ENCODE results near the gene FOXN3.

Gene FOXN3

GRCh38 chr14:89384023-89384422, 33.0 kb downstream of the FOXN3 start:
- DNase-seq (ENCODE audit: low read depth in 2 of 2), result no peak

DNA sequence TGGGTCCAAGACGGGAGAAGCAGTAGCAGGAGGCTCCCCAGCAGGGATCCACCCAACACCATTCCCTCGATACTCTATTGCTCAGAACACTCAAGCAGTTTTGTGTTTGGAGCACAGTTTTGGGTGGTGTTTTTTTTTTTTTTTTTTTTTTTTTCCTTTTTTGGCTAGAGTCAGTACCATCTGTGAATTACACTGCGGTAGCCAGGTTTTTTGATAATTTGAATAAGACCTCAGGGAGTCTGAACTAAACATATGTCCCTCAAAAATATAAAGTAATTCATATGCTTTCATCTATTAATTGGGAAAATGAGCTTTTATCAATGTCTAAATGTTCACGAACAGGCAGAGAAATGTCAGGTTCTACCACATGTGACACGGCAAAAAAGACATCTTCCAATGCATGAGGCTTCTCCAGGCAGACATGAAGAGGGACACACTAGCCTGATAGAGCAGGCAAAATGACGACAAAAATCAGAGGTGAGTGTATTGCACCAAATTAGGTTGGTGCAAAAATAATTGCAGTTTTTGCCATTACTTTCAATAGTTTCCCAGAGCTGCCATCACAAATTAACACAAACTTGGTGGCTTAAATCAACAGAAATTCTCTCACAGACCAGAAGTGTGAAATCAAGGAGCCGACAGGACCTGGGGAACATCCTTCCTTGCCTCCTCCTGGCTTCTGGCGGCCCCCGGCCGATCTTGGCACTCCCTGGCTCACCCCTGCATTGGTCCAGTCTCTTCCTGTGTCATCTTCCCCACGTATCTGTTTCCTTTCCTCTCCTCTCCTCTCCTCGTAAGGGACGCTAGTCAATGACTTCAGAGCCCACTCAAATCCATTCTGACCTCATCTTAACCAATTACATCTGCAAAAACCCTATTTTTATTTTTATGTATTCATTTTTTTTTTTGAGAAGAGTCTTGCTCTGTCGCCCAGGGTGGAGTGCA, 33.9 kb downstream of the FOXN3 start:
- DNase-seq (ENCODE audit: low read depth in 2 of 2), result no peak

DNA sequence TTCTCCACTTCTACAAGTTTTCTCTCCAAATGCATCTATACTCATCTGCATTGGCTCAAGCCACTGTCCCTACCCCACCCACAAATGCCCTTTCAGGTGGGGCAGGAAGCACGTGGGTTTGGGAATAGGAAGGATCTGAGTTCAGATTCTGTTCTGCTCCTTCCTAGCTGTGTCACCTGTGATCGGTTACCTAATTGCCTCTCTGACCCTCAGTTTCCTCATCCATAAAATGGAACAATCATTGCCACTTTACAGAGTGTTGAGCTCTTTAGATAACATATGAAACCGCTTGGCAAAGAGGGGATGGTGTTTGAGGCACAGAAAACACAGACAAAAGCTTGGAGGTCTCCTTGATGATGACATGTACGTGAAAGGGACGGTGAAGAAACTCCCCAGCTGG, 34.5 kb downstream of the FOXN3 start:
- DNase-seq (ENCODE audit: low read depth in 2 of 2), result no peak

DNA sequence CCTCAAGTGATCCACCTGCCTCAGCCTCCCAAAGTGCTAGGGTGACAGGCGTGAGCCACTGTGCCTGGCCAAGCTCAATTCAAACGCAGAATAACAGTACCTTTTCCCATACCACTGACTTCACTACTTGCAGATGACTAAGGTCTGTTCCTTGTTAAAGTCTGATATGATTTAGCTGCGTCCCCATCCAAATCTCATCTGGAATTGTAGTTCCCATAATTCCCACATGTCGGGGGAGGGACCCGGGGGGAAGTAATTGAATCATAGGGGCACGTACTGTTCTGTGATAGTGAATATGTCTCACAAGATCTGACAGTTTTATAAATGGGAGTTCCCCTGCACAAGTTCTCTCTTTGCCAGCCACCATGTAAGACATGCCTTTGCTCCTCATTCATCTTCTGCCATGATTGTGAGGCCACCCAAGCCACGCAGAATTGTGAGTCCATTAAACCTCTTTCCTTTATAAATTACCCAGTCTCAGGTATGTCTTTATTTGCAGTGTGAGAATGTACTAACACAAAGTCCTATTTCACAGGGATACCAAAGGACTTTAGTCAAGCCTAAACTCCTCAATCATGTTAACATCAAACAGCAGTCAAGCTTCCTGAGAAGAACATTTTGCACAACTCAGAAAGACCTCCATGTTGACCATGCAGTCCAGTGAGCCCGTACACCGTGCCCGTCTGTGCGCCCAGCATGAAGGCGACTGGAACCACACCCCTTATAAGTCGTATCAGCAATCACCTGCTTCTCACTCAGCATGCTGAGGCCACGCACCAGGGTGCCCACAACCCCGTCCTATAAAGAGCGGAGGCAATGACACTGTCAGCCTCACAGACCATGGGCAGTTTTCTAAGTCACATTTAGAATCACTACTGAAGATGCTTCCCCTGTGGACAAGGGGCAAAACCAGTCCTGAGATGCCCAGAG, 36.9 kb downstream of the FOXN3 start:
- no peak for DNase-seq (ENCODE audit: low read depth in 2 of 2)

DNA sequence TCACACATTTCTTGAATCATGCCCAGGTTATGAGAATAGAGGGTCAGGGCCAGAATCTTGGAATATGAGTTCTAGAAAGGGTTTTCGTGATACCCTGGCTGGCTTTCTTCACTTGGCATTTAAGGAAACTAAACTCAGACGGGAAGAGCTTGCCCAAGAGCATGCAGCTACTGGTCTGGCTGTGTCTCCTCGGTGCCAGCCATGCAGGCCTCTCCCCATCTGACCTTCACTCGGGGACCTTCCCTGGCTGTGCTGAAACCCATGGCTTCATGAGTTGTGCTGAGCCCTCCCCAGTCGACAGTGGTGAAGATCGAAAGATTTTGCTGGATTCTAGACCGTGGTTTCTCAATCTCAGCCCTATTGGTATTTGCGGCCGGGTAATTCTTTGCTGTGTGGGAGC, 38.0 kb downstream of the FOXN3 start:
- no peak for DNase-seq (ENCODE audit: low read depth in 2 of 2)

DNA sequence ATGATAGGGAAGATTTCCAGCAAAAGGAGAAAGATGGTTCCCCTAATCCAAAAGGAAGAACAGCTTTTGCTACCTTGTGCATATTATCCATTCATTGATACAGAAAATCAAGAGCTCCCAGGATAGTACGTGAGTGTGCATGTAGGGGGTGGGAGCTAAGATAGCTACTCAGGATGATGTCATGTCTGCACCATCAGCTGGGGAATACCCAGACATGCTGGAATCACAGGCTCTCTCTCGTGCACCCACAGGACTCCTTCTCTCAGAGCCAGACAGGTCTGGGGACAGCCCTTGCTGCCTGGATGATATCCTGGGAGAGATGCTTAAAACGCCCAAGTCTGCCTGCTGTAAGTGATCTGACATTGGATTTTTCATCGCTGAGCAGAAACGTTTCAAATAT, 38.9 kb downstream of the FOXN3 start:
- DNase-seq (ENCODE audit: low read depth in 2 of 2), result peak in 1 of 2 donors; percentile 3

DNA sequence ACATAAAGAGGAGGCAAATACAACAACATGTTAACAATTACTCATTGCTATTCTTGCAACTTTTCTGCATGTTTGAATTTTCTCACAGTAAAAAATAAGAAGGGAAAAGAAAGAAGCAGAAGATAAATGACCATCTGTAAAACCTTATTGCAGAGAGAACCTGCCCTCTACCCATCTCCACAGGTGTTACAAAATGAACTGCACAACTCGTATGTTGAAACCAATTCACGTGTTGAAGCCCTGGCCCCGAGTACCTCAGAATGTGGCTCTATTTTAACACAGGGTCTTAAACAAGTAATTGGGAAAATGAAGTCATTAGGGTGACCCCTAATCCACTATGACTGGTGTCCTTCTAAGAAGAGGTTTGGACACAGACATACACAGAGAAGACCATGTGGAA, 39.5 kb downstream of the FOXN3 start:
- DNase-seq (ENCODE audit: low read depth in 2 of 2), result no peak

DNA sequence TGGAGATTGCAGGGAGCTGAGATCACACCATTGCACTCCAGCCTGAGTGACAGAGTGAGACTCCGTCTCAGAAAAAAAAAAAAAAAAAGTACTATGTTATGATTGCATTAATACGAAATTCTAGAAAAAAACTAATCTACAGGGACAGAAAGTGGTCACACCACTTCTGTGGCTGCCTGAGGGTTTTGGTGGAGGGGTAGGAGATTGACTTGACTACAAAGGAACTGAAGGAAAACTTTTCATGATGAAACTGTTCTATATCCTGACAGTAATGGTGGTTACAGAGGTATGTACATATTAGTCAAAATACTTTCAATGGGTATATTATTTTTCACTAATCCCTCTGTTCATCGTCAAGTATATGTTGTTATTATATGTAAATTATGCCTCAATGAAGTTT, 42.1 kb downstream of the FOXN3 start:
- no peak for DNase-seq (ENCODE audit: low read depth in 2 of 2)

DNA sequence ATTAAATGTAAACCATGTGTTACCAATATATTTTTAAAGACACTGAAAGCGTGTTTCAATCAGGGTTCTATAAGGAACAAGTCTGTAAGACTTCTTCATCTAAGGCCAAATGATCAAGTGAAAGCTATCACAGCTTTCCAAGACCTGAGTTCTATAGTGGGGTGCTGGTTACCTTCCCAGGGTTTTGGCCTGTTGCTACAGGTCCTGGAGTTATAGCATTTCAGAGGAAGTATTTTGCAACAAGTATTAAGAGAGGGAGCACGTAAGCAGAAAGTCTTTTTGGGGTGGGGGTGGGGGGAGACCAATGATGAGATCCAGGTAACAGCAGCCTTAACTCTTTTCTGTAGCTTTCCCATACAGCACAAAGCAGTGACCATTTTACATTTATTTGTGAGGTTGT, 43.8 kb downstream of the FOXN3 start:
- no peak for DNase-seq (ENCODE audit: low read depth in 2 of 2)

- no peak for DNase-seq (ENCODE audit: low read depth in 2 of 2)
Observed at GRCh38 chr14:89372512-89372883, 44.5 kb downstream of the FOXN3 start.

DNA sequence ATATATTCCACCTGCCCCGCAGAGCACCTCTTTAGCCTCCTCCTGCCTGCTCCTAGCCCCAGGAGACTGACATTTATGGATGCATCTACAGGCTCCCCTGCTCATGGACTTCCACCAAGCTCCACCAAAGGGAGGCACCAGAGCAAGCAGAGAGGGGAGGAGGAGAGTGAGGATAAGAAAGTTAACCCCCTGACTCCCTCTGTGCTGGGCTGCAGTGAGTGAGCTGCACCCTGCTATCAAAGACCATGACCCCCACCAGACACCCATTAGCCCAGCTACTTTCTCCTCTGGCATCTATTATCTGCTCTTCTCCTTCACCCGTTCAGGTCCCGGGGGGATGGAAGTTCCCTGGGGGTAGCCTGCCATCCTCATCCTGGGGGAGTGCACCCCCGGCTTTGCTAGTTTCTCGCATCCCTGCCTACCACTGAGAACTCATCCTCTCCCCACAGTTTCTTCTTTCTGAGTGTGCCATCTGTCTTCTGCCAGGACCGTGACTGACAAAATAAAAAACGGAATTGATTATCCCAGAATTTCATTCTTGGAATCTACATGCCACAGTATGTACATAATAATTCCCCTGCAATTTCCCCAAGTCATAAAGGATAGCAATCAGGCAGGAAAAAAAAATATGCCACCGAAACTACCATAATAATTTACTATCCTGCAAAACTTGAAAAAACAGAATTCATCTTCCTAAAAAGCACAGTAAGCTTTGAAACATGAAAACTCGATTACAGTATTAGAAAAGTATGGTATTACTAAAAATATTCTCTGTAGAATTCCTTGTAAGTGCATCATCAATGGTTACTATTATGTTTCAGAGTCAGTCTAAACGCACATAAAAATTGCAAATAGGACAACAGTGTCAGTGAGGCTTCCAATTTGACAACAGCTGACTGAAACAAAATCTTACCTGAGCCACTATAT, 45.2 kb downstream of the FOXN3 start:
- DNase-seq (ENCODE audit: low read depth in 2 of 2), result no peak

DNA sequence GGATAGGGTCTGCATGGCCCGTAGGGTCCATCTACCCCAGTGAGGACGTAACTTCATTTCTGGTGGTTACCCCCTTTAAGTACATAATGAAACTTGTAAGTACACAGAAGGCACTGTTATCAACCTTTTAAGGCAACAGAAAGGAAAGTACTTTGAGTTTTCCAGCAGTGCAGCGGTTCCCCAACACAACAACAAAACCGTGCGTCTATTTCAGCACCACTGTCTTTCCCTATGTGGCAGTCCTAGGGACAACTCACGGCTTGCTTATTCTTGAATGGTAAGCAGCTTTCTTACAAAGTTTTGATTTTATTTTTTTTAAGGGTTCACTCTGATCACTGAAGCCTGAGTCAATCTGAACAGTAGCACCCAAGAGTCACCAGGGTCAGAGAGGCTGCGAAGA, 46.3 kb downstream of the FOXN3 start:
- no peak for DNase-seq (ENCODE audit: low read depth in 2 of 2)

- DNase-seq (ENCODE audit: low read depth in 2 of 2), result no peak
Observed at GRCh38 chr14:89370381-89370780, 46.7 kb downstream of the FOXN3 start.

DNA sequence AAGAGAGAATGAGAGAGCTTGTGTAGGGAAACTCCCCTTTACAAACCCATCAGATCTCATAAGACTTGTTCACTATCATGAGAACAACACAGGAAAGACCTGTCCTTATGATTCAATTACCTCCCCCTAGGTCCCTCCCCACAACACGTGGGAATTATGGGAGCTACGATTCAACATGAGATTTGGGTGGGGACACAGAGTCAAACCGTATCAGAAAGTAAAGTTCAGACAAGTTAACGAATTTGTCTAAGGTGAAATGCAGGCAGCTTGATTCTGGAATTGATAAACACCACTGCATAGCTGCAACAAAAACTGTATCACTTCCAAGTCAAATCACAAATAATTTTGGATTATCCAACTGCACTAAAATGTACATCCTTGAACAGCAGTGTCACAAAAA, 47.4 kb downstream of the FOXN3 start:
- no peak for DNase-seq (ENCODE audit: low read depth in 2 of 2)

GRCh38 chr14:89368490-89369477, 48.2 kb downstream of the FOXN3 start:
- DNase-seq (ENCODE audit: low read depth in 2 of 2), result no peak

DNA sequence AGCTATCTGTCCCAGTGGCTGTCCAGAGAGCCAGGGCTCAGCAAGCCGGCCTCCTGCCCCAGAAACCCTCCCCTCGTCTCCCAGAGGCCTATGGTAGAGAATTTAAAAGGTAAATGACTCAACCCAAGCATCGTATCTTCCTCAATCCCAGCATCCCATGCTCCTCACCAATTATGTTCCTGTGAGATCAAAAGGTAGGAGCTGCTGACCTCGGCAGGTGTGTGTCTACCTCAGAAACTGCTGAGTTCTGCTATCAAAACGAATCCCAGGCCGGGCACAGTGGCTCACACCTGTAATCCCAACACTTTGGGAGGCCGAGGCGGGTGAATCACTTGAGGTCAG, 49.3 kb downstream of the FOXN3 start:
- no peak for DNase-seq (ENCODE audit: low read depth in 2 of 2)

DNA sequence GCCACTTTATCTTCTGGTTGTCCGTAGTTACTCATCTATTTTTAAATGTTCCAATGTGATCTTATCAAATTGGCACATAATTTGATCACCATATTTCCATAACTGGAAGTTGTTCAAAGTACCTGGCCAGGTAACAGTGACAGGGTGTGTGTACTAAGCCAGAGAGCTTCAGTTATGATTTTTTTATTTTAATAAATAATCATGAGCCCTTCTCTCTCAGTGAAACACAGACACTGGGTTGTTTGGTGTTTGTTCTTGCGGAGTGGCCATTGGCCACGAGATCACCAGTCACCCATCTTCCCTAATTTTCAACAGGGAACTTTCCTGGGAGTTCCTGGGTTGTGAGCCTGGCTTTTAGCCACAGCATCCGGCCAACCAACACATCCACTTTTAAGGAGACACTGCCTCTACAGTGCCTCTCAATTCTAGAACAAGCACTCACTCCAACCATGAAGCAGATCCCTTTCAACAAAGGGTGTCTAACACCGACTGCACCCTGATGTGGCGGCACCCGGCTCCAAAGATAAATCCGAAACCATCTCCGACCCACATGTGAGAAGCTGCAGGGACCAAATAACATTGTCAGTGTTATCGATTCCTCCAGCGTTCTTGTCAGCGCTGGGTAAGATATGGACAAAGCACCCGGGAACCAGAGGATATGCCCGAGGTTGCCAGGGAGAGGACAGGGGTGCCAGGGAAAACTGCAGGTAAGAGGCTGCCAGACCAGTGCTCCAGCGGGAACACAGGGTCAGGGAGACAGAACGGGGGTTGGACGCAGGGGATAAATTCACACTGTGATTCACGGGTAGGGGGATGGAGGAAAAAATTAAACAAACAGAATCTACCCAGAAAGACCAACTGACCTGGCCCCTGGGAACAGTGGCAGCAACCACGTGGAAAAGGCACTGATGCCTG, 49.9 kb downstream of the FOXN3 start:
- DNase-seq (ENCODE audit: low read depth in 2 of 2), result no peak

GRCh38 chr14:89365061-89365801, 51.8 kb downstream of the FOXN3 start:
- peak; percentile 20 to 34 for DNase-seq (ENCODE audit: low read depth in 2 of 2)

DNA sequence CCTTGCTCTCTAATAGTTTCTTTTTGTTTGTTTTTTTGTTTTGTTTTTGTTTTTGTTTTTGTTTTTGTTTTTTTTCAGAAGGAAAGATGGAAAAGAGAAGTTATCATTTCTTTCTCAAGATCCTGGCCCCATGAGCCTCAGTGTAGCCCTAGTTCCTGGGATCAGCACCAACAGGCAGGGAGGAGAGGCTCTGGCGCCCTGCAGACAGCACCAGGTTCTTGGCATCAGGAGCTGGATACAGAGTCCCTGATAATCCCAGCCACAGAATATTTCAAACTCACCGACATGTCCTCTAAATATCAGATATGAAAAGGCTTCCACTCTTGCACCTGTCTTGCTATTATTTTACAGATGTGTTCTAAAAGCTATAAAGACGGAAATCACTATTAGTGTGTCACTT, 52.7 kb downstream of the FOXN3 start:
- no peak for DNase-seq (ENCODE audit: low read depth in 2 of 2)

All from activated CD8-positive, alpha-beta memory T cell treated with anti-CD3 and anti-CD28 coated beads for 4 hours (primary cell).